Endothelial cell of umbilical vein (primary cell): ENCODE measurements around the gene DOCK1.

Experiments used
- EZH2 ChIP-seq: IDR thresholded peaks from 2 replicates; pipeline ENCODE4 v1.6.1; 2012; ENCODE audit warnings: borderline replicate concordance, low read depth, mild to moderate bottlenecking, moderate library complexity, low read length, inconsistent platforms; ENCODE audit not compliant: severe bottlenecking
- JUN ChIP-seq: IDR thresholded peaks from 2 replicates; pipeline ENCODE4 v1.6.1; 2011; ENCODE audit warnings: borderline replicate concordance, low read depth; ENCODE audit not compliant: insufficient read length, insufficient read depth
- POLR2A ChIP-seq: IDR thresholded peaks from 2 replicates; pipeline ENCODE4 v1.6.1; 2012; ENCODE audit warnings: low read depth, mild to moderate bottlenecking, control low read depth, low read length
- TF ChIP-seq, protein P1 (sequence below), 2 donors: IDR thresholded peaks; 1 replicate in 1 of 2; 2 replicates in 1 of 2; pipeline ENCODE4 v1.5.1; 2011; ENCODE audit warnings: low read length in 2 of 2, mild to moderate bottlenecking in 2 of 2, moderate library complexity in 2 of 2, control low read depth in 1 of 2, inconsistent platforms in 1 of 2, low read depth in 1 of 2; ENCODE audit not compliant: insufficient read depth in 1 of 2; ENCODE audit errors: extremely low read depth in 1 of 2

DNA sequence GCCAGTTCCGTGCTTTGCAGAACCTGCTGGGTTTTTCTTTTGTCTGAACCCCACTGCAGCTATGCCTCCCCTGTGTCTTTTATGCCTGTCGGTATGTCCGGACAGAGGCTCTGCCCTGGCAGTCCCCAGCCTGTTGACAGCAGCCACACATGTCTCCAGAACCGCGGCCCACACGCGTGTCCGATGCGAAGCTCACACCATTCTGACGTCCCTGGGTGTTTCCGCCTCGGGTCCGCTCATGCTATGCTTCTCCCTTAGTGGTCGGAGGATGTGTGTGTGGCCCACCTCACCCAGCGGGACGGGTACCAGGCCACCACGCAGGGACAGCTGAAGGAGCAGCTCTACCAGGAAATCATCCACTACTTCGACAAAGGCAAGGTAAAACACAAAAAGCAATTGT is 479.3 kb downstream of the DOCK1 start:
- no peak for TF ChIP-seq POLR2A
- TF ChIP-seq, protein P1, sequence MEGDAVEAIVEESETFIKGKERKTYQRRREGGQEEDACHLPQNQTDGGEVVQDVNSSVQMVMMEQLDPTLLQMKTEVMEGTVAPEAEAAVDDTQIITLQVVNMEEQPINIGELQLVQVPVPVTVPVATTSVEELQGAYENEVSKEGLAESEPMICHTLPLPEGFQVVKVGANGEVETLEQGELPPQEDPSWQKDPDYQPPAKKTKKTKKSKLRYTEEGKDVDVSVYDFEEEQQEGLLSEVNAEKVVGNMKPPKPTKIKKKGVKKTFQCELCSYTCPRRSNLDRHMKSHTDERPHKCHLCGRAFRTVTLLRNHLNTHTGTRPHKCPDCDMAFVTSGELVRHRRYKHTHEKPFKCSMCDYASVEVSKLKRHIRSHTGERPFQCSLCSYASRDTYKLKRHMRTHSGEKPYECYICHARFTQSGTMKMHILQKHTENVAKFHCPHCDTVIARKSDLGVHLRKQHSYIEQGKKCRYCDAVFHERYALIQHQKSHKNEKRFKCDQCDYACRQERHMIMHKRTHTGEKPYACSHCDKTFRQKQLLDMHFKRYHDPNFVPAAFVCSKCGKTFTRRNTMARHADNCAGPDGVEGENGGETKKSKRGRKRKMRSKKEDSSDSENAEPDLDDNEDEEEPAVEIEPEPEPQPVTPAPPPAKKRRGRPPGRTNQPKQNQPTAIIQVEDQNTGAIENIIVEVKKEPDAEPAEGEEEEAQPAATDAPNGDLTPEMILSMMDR (IDR thresholded peaks at IDR 0.05; ENCODE audit: extremely low read depth in 1 of 2, insufficient read depth in 1 of 2, low read depth in 1 of 2, low read length in 2 of 2): no peak
- TF ChIP-seq EZH2: no peak
- no peak for TF ChIP-seq JUN
